Right kidney (tissue), 1 donor: ENCODE results near the gene STARD13.
"Not testable (repeated sequence)": the region's sequence is repeated elsewhere in the genome, so short reads cannot be mapped to it uniquely, and the experiment has no call there.

Experiments
- DNase-seq: peaks from one replicate; pipeline ENCODE4 v3.0.0-alpha.2; 2016

Gene STARD13

GRCh38 chr13:33256148-33256840, 29.3 kb downstream of the STARD13 start:
- DNase-seq: no peak

GRCh38 chr13:33252135-33252534, 33.4 kb downstream of the STARD13 start:
- no peak for DNase-seq

- no peak for DNase-seq
Measured at GRCh38 chr13:33251131-33251661, 34.4 kb downstream of the STARD13 start.

- DNase-seq: no peak
Measured at GRCh38 chr13:33250609-33251008, 34.9 kb downstream of the STARD13 start.

- DNase-seq: no peak
Measured at GRCh38 chr13:33249894-33250293, 35.7 kb downstream of the STARD13 start.

GRCh38 chr13:33249066-33249465, 36.5 kb downstream of the STARD13 start:
- DNase-seq: no peak

- DNase-seq: no peak
Measured at GRCh38 chr13:33245505-33246158, 39.9 kb downstream of the STARD13 start.

- DNase-seq: no peak
Measured at GRCh38 chr13:33244907-33245287, 40.7 kb downstream of the STARD13 start.

GRCh38 chr13:33244210-33244906, 41.2 kb downstream of the STARD13 start:
- DNase-seq: no peak

- DNase-seq: no peak
Measured at GRCh38 chr13:33242984-33243617, 42.5 kb downstream of the STARD13 start.

- not testable (repeated sequence) for DNase-seq
Measured at GRCh38 chr13:33242372-33242771, 43.2 kb downstream of the STARD13 start.

GRCh38 chr13:33236021-33236420, 49.5 kb downstream of the STARD13 start:
- no peak for DNase-seq

- DNase-seq: no peak
Measured at GRCh38 chr13:33235564-33235963, 50.0 kb downstream of the STARD13 start.

GRCh38 chr13:33235078-33235477, 50.5 kb downstream of the STARD13 start:
- DNase-seq: no peak

- DNase-seq: no peak
Measured at GRCh38 chr13:33233547-33233946, 52.0 kb downstream of the STARD13 start.

GRCh38 chr13:33232883-33233282, 52.7 kb downstream of the STARD13 start:
- DNase-seq: no peak

GRCh38 chr13:33231339-33231738, 54.2 kb downstream of the STARD13 start:
- no peak for DNase-seq

GRCh38 chr13:33230178-33230881, 55.2 kb downstream of the STARD13 start:
- DNase-seq: no peak

GRCh38 chr13:33229446-33230177, 55.9 kb downstream of the STARD13 start:
- no peak for DNase-seq

- DNase-seq: no peak
Measured at GRCh38 chr13:33228648-33229445, 56.7 kb downstream of the STARD13 start.
